A673 (cell line): ENCODE results near the gene CTCF.

Experiments used
- EZH2 ChIP-seq: fragments of 200-600 bp; sonication (generic); IDR thresholded peaks from 2 replicates; pipeline ENCODE4 v1.6.1; 2017; ENCODE audit warnings: borderline replicate concordance, low read depth, mild to moderate bottlenecking, mixed read lengths, antibody characterized with exemption, low read length; ENCODE audit not compliant: poor library complexity, severe bottlenecking
- TF ChIP-seq, protein P1 (sequence below): fragments of 300-800, 200-600 bp; sonication (generic); conservative IDR thresholded peaks from 2 replicates; pipeline ENCODE4 v1.5.1; 2017; ENCODE audit warnings: low read depth, mild to moderate bottlenecking, antibody characterized with exemption, low read length, moderate library complexity, mixed read lengths

DNA sequence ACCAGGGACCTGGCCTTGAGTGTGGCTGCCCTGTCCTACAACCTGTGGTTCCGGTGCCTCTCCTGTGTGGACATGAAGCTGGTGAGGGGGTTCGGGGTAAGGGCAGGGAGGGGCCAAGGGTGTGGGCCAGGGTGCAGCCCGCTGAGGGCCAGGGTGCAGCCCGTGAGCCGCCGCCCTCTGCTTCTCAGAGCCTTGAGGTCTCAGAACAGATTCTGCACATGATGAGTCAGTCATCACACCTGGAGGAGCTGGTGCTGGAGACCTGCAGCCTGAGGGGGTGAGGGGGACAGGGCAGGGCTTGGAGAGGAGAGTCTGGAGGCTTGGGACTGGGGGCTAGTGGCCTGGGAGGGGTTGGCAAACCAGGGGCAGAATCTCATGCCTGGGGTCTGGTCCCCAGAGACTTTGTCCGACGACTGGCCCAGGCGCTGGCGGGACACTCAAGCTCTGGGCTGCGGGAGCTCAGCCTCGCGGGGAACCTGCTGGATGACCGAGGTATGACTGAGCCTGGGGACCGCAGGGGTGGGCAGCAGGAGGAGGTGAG is 84.9 kb downstream of the CTCF start:
- TF ChIP-seq EZH2 = no peak
- TF ChIP-seq, protein P1, sequence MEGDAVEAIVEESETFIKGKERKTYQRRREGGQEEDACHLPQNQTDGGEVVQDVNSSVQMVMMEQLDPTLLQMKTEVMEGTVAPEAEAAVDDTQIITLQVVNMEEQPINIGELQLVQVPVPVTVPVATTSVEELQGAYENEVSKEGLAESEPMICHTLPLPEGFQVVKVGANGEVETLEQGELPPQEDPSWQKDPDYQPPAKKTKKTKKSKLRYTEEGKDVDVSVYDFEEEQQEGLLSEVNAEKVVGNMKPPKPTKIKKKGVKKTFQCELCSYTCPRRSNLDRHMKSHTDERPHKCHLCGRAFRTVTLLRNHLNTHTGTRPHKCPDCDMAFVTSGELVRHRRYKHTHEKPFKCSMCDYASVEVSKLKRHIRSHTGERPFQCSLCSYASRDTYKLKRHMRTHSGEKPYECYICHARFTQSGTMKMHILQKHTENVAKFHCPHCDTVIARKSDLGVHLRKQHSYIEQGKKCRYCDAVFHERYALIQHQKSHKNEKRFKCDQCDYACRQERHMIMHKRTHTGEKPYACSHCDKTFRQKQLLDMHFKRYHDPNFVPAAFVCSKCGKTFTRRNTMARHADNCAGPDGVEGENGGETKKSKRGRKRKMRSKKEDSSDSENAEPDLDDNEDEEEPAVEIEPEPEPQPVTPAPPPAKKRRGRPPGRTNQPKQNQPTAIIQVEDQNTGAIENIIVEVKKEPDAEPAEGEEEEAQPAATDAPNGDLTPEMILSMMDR = no peak
